ENCODE results near the gene SNX15.

Gene SNX15

DNA sequence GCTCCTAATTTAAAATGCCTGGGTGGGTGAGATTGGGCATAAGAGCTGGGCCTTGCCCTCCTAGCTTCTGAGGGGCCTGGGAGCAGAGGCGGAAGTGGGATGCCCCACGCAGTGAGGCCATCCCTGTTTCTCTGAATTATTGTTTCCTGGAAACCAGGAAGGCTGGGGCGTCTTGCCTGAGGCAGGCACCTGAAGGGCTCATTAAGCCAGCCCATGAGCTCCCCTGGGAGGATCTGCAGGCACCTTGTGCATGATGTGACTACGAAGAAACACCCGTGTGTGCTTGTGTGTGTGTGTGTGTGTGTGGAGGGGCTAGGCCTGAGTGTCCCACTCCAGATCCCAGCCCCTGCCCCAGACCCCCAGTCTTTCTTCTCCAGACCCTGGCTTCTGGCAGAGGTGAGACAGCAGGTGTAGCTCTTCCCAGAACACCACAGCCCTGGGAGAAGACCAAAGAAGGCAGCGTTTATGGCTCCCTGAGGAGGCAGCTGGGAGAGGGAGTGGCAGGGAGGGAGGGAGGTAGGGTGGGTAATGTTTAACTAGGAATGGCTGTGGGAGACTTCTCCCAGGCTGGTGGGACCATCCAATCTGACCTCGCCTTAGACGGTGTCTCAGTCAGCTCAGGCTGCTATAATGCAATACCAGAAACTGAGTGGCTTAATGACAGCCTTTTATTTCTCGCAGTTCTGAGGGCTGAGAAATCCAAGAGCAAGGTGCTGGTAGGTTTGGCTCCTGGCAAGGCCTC is 28.4 kb upstream of the SNX15 start:
- no peak overlapping the region for H3K27ac ChIP-seq (ENCODE audit: low read depth, low read length)

DNA sequence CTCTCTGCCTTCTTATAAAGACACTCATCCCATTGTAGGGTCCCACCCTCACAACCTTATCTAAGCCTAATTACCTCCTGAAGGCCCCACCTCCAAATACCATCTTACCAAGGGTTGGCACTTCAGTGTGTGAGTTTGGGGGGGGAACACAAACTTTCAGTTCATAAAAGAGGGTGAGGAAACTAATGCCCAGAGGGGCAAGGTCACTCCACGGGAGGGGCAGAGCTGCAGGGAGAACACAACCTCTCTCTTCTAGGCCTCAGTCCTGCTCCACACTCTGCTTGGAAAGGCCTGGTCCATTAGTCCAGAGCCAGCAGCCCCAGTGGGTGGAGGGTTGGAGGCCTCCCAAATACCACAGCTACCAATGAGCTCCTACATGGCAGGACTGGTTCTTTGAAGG is 27.8 kb upstream of the SNX15 start:
- H3K36me3 ChIP-seq (ENCODE audit: control insufficient read depth, low read length) = no peaks in the 10 kb centered on the region
- no peak overlapping the region for H3K27ac ChIP-seq (ENCODE audit: low read depth, low read length)

More for the DNA sequence above, 28.4 kb upstream of the SNX15 start:
- H3K4me2 ChIP-seq (ENCODE audit: low read length) = peak overlapping the region; percentile 23
- TF ChIP-seq EZH2phosphoT487 (IDR thresholded peaks at IDR 0.05; ENCODE audit: borderline replicate concordance, low read length) = no peak
- TF ChIP-seq, protein P1, sequence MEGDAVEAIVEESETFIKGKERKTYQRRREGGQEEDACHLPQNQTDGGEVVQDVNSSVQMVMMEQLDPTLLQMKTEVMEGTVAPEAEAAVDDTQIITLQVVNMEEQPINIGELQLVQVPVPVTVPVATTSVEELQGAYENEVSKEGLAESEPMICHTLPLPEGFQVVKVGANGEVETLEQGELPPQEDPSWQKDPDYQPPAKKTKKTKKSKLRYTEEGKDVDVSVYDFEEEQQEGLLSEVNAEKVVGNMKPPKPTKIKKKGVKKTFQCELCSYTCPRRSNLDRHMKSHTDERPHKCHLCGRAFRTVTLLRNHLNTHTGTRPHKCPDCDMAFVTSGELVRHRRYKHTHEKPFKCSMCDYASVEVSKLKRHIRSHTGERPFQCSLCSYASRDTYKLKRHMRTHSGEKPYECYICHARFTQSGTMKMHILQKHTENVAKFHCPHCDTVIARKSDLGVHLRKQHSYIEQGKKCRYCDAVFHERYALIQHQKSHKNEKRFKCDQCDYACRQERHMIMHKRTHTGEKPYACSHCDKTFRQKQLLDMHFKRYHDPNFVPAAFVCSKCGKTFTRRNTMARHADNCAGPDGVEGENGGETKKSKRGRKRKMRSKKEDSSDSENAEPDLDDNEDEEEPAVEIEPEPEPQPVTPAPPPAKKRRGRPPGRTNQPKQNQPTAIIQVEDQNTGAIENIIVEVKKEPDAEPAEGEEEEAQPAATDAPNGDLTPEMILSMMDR (IDR thresholded peaks at IDR 0.05; ENCODE audit: low read depth, low read length, poor library complexity, severe bottlenecking) = no peak
- H3K27me3 ChIP-seq (ENCODE audit: control insufficient read depth, low read length) = no peaks in the 10 kb centered on the region
- H3F3A ChIP-seq (ENCODE audit: control insufficient read depth, insufficient read depth) = no peaks in the 10 kb centered on the region
- H3K9me3 ChIP-seq (ENCODE audit: control insufficient read depth, insufficient read depth, low read length) = no peaks in the 10 kb centered on the region
- no peaks in the 10 kb centered on the region for H3K79me2 ChIP-seq (ENCODE audit: control insufficient read depth, low read length)
- no peaks in the 10 kb centered on the region for H4K20me1 ChIP-seq (ENCODE audit: control insufficient read depth, insufficient read depth, low read depth, low read length)
- peak overlapping the region; percentile 1 for H3K4me3 ChIP-seq (ENCODE audit: low read length)
- H3K9me2 ChIP-seq (replicated peaks; ENCODE audit: control insufficient read depth, low read length) = no peaks in the 10 kb centered on the region
- no peaks in the 10 kb centered on the region for H3K36me3 ChIP-seq (ENCODE audit: control insufficient read depth, low read length)
- peaks cover 28% of the 10 kb centered on the region for H3K4me1 ChIP-seq (ENCODE audit: control insufficient read depth, low read length)

DNA sequence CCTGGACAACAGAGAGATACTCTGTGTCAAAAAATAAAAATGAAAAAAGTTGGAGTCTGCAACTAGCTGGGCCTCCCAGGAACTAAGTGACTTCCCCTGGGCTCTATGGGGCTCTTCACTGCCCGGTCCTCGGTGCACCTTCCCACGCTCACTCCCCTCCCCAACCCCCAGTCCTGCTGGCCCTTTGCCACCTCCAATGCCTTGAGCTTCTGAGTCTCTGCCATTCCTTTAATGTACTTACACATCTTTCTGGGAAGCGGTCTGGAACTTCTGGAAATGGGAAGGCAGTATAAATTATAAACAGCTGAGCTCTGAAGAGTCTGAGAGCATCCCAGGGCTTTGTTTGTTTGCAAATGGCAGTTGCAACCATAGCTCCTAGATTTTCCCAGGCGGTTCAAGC is 24.5 kb upstream of the SNX15 start:
- Histone ChIP-seq H3K79me2 (ENCODE audit: control insufficient read depth, low read length) (no peaks in the 10 kb centered on the region), H3F3A (ENCODE audit: control insufficient read depth, insufficient read depth) (no peaks in the 10 kb centered on the region), H3K4me1 (ENCODE audit: control insufficient read depth, low read length) (peaks cover 13% of the 10 kb centered on the region), H3K36me3 (ENCODE audit: control insufficient read depth, low read length) (no peaks in the 10 kb centered on the region), H3K27ac (ENCODE audit: low read depth, low read length) (no peak overlapping the region), H3K4me3 (ENCODE audit: low read length) (no peak overlapping the region), H3K9me2 (replicated peaks; ENCODE audit: control insufficient read depth, low read length) (no peaks in the 10 kb centered on the region), H3K9me3 (ENCODE audit: control insufficient read depth, insufficient read depth, low read length) (no peaks in the 10 kb centered on the region), H3K4me2 (ENCODE audit: low read length) (no peak overlapping the region), H3K27me3 (ENCODE audit: control insufficient read depth, low read length) (no peaks in the 10 kb centered on the region), H4K20me1 (ENCODE audit: control insufficient read depth, insufficient read depth, low read depth, low read length) (no peaks in the 10 kb centered on the region)
- TF ChIP-seq EZH2phosphoT487 (IDR thresholded peaks at IDR 0.05; ENCODE audit: borderline replicate concordance, low read length) = no peak
- TF ChIP-seq, protein P1 (IDR thresholded peaks at IDR 0.05; ENCODE audit: low read depth, low read length, poor library complexity, severe bottlenecking) = no peak

More for the DNA sequence above, 27.8 kb upstream of the SNX15 start:
- H4K20me1 ChIP-seq (ENCODE audit: control insufficient read depth, insufficient read depth, low read depth, low read length) = no peaks in the 10 kb centered on the region
- no peak overlapping the region for H3K4me2 ChIP-seq (ENCODE audit: low read length)
- no peaks in the 10 kb centered on the region for H3K27me3 ChIP-seq (ENCODE audit: control insufficient read depth, low read length)
- no peaks in the 10 kb centered on the region for H3K79me2 ChIP-seq (ENCODE audit: control insufficient read depth, low read length)
- H3K9me2 ChIP-seq (replicated peaks; ENCODE audit: control insufficient read depth, low read length) = no peaks in the 10 kb centered on the region
- H3K4me1 ChIP-seq (ENCODE audit: control insufficient read depth, low read length) = peaks cover 28% of the 10 kb centered on the region
- H3F3A ChIP-seq (ENCODE audit: control insufficient read depth, insufficient read depth) = no peaks in the 10 kb centered on the region
- no peak for TF ChIP-seq EZH2phosphoT487 (IDR thresholded peaks at IDR 0.05; ENCODE audit: borderline replicate concordance, low read length)
- TF ChIP-seq, protein P1 (IDR thresholded peaks at IDR 0.05; ENCODE audit: low read depth, low read length, poor library complexity, severe bottlenecking) = no peak
- H3K4me3 ChIP-seq (ENCODE audit: low read length) = no peak overlapping the region
- H3K9me3 ChIP-seq (ENCODE audit: control insufficient read depth, insufficient read depth, low read length) = no peaks in the 10 kb centered on the region
